ENCODE results near the gene MGAT4B. TPM values are rescaled to one million over a fixed set of nuclear protein-coding genes. Genes with fewer than 3 reads are reported as not detected.

Gene MGAT4B
- total RNA-seq, 1 experiment from 2014 or later: 148 TPM

DNA sequence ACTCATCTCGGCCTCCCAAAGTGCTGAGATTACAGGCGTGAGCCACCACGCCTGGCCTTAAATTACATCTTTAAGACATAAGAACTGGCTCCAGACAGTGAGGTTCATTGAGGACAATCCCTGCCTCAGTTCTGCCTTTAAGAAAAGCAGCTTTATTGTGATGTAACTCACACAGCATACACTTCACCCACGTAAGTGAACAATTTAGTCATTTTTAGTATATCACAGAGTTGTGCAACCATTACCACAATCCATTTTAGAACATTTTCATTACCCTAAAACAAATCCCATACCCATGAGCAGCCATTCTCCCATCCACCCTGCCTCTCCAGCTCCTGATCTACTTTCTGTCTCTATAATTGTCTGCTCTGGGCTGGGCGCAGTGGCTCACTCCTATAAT lies 36.9 kb downstream of the MGAT4B start (continued):
- TF ChIP-seq REST (IDR thresholded peaks at IDR 0.05; ENCODE audit: low read depth): no peak
- TF ChIP-seq POLR2AphosphoS5 (IDR thresholded peaks at IDR 0.05; ENCODE audit: low read depth, low read length): no peak
- TF ChIP-seq ELF1 (IDR thresholded peaks at IDR 0.05; ENCODE audit: borderline replicate concordance, low read depth): no peak
- TF ChIP-seq SIN3A (IDR thresholded peaks at IDR 0.05; ENCODE audit: low read depth): no peak

GRCh38 chr5:179769271-179769670 lies 37.4 kb downstream of the MGAT4B start:
- no peaks in the 10 kb centered on the region for H3K27me3 ChIP-seq (ENCODE audit: insufficient read depth, low read length)
- no peak overlapping the region for H3K27ac ChIP-seq (ENCODE audit: low read depth, low read length)
- intact Hi-C loops (cut with micrococcal nuclease): loop anchor here (10.0 kb wide), 1 partner anchor 216 kb away; no protein-coding TSS in a partner anchor
- H3K9ac ChIP-seq (ENCODE audit: low read length): no peak overlapping the region
- no peak overlapping the region for H3K4me3 ChIP-seq (replicated peaks in 1 of 2; ENCODE audit: low read depth in 1 of 2, low read length in 2 of 2)
- ATAC-seq (no peak), DNase-seq (ENCODE audit: low read depth, low spot score) (no peak)
- POLR2A ChIA-PET: no interaction called here
- TF ChIP-seq SIN3A (IDR thresholded peaks at IDR 0.05; ENCODE audit: low read depth) (no peak), SRF (IDR thresholded peaks at IDR 0.05; ENCODE audit: low read depth) (no peak), EGR1 (IDR thresholded peaks at IDR 0.05; ENCODE audit: low read depth) (no peak), POLR2A (IDR thresholded peaks at IDR 0.05; ENCODE audit: borderline replicate concordance, extremely low read depth, insufficient read depth, insufficient read length) (no peak), ELF1 (IDR thresholded peaks at IDR 0.05; ENCODE audit: borderline replicate concordance, low read depth) (no peak), ZFX (IDR thresholded peaks at IDR 0.05) (no peak), CEBPB (IDR thresholded peaks at IDR 0.05; ENCODE audit: low read depth) (no peak)
- H3K4me1 ChIP-seq (ENCODE audit: control insufficient read depth in 1 of 2, insufficient read depth in 2 of 2, low read length in 2 of 2): peaks cover 0 to 7% of the 10 kb centered on the region in 2 experiments; a peak in 2 of 4 replicates
- no peaks in the 10 kb centered on the region for H4K20me1 ChIP-seq (ENCODE audit: insufficient read depth)
- no peak overlapping the region for H2AFZ ChIP-seq (ENCODE audit: low read depth, low read length, poor library complexity, severe bottlenecking)
- peaks cover 37 to 44% of the 10 kb centered on the region in 2 experiments; a peak in 3 of 4 replicates for H3K36me3 ChIP-seq (ENCODE audit: control insufficient read depth in 1 of 2, insufficient read depth in 2 of 2, low read length in 2 of 2)
- no peaks in the 10 kb centered on the region for H3K9me3 ChIP-seq (ENCODE audit: control insufficient read depth in 1 of 2, insufficient read depth in 1 of 2, low read depth in 1 of 2, low read length in 2 of 2)
- no TSS peak for BruUV-seq (replicated peaks)
- H3K79me2 ChIP-seq (ENCODE audit: insufficient read depth, low read length): peaks cover 40% of the 10 kb centered on the region
- CTCF ChIA-PET: interaction anchor here (0.6 kb wide), 1 partner anchor 25 kb away, joined by 3 read pairs; no protein-coding TSS in a partner anchor
- RAD21 ChIA-PET (ENCODE audit: low non-redundant PET in 1 of 2, low total read pairs in 2 of 2, uncharacterized antibody in 2 of 2, unreplicated experiment in 2 of 2): no interaction called here
- H3K9me2 ChIP-seq (ENCODE audit: insufficient read depth): no peaks in the 10 kb centered on the region
- H3K4me2 ChIP-seq (ENCODE audit: low read length): no peak overlapping the region

All from HCT116 (cell line).